Activated CD4-positive, alpha-beta T cell treated with anti-CD3 and anti-CD28 coated beads, Interleukin-2, Interleukin-6, amounts not matched to agents 100 ng/mL and 50 ng/mL, durations not matched to agents 16 hours and 8 hours (primary cell): ENCODE data around the gene HIC2.
"Not testable (repeated sequence)": the region's sequence is repeated elsewhere in the genome, so short reads cannot be mapped to it uniquely, and the experiment has no call there.

ENCODE experiments used
- DNase-seq: peaks from one replicate; pipeline ENCODE4 v3.0.0-alpha.2; 2020

The HIC2 gene

GRCh38 chr22:21417227-21417746 lies at the start of gene HIC2:
HIC2 (plus strand) TSS chr22:21417371; CDS start chr22:21442832, 25,461 bp downstream.
- not testable (repeated sequence) for DNase-seq

- not testable (repeated sequence) for DNase-seq
Measured at GRCh38 chr22:21368603-21369310, 48.4 kb upstream of the HIC2 start.

GRCh38 chr22:21375880-21376279 lies 41.3 kb upstream of the HIC2 start:
- DNase-seq, result not testable (repeated sequence)

- DNase-seq, result not testable (repeated sequence)
Measured at GRCh38 chr22:21383701-21384467, 33.3 kb upstream of the HIC2 start, which contains the start of gene RIMBP3B. RIMBP3B (plus strand) TSS chr22:21383751; CDS start chr22:21383859, 108 bp downstream.

GRCh38 chr22:21384468-21385357 lies 32.5 kb upstream of the HIC2 start:
- not testable (repeated sequence) for DNase-seq

GRCh38 chr22:21389480-21389879 lies 27.7 kb upstream of the HIC2 start:
- DNase-seq, result not testable (repeated sequence)

GRCh38 chr22:21390013-21390412 lies 27.2 kb upstream of the HIC2 start:
- not testable (repeated sequence) for DNase-seq

GRCh38 chr22:21394613-21395012 lies 22.6 kb upstream of the HIC2 start:
- not testable (repeated sequence) for DNase-seq

GRCh38 chr22:21401197-21401969 lies 15.8 kb upstream of the HIC2 start:
- DNase-seq, result not testable (repeated sequence)

GRCh38 chr22:21402763-21403314 lies 14.3 kb upstream of the HIC2 start:
- DNase-seq, result not testable (repeated sequence)

GRCh38 chr22:21407139-21407538 lies 10.0 kb upstream of the HIC2 start:
- not testable (repeated sequence) for DNase-seq

GRCh38 chr22:21407792-21408191 lies 9.4 kb upstream of the HIC2 start:
- DNase-seq, result not testable (repeated sequence)

GRCh38 chr22:21416375-21416774 lies 796 bp upstream of the HIC2 start:
- not testable (repeated sequence) for DNase-seq

GRCh38 chr22:21417853-21418252 lies 682 bp downstream of the HIC2 start:
- not testable (repeated sequence) for DNase-seq

- not testable (repeated sequence) for DNase-seq
Measured at GRCh38 chr22:21418974-21419638, 1.9 kb downstream of the HIC2 start.

GRCh38 chr22:21420180-21420763 lies 3.1 kb downstream of the HIC2 start:
- DNase-seq, result not testable (repeated sequence)

- not testable (repeated sequence) for DNase-seq
Measured at GRCh38 chr22:21424084-21424709, 7.0 kb downstream of the HIC2 start.

GRCh38 chr22:21434378-21435233 lies 17.4 kb downstream of the HIC2 start:
- DNase-seq, result not testable (repeated sequence)
